ENCODE results near the gene C1QL3.

C1QL3 gene

DNA sequence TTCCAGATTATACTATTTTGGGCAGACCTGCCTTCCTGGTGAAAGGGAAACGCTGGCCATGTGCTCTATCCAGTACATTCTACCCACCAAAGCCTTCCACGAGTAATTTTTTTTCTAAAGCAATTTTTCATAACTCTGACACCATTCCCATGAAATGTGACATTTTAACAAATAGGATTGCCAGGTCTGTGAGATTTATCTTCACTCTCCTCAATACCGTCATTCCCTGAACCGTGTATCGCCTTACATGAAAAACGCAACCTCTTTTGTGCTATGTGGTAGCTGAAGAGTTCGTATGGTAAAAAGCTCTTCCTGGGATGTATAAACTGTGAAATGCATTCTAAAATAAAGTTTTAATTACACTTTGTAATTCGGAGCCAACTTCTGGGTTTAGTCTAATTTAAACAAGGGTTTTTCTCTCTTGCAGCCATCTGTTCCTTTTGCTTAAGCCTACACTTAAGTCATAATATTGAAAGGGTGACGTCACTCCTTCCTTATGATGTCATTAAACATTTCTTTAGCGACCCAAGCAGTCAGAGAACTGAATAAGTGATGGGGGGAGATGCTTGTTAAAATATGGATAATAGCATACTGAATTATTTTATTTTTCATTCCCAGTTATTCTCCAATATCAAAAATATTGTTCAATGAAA is 27.7 kb downstream of the C1QL3 start:
- DNase-seq (ENCODE audit: low read depth, low spot score): no peak

DNA sequence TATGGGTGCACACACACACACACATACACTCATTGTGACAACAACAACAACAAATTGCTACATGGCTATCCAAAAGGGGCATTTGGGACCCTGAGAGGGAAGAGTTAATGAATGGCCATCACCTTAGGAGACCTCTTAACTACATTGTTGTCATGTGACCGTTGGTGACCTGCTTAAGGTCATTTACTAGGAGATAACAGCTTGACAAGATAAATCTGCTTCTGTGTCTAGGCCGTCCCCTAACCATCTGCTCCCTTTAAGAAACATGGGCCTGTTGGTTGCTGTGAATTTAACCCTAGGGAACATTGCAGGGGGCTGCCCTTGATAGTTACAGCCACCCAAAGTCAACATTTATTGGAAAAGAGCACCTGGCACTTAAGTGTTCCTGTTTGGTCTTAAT is 29.7 kb downstream of the C1QL3 start:
- peak; percentile 8 for DNase-seq (ENCODE audit: low read depth, low spot score)

GRCh38 chr10:16490511-16490910 is 31.2 kb downstream of the C1QL3 start:
- DNase-seq (ENCODE audit: low read depth, low spot score): no peak

GRCh38 chr10:16483241-16483917 is 38.3 kb downstream of the C1QL3 start:
- no peak for DNase-seq (ENCODE audit: low read depth, low spot score)

DNA sequence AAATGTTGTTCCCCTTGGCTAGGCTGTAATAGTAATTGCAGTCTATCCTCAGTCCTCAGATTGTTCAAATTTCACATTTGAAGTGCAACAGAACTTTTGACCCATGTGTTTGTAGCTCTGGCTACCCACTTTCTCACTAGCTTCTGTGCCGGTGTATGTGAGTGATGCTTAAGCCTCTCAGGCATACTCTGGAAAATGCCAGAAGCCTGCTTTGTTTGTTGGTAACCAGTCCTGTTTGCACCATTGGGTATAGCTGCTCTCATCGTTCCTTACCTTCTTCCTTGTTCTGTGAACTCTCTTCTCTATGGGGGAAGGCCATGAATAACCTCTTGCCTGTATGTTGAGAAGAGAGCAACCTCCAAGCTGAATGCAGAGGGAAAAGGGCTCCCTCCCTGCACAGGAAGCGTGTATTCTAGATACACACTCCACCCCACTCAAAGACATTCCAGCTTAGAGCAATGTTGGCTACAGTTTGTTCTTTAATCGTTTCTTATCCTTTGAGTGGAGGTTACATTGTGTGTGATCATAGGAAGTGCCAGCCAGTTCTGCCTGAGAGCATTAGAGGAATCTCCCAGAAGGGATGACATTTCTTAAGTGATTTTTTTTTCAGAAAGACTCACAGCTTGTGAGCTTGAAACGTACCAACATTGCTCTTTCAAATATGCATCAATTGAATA is 40.5 kb downstream of the C1QL3 start:
- DNase-seq (ENCODE audit: low read depth, low spot score): no peak

DNA sequence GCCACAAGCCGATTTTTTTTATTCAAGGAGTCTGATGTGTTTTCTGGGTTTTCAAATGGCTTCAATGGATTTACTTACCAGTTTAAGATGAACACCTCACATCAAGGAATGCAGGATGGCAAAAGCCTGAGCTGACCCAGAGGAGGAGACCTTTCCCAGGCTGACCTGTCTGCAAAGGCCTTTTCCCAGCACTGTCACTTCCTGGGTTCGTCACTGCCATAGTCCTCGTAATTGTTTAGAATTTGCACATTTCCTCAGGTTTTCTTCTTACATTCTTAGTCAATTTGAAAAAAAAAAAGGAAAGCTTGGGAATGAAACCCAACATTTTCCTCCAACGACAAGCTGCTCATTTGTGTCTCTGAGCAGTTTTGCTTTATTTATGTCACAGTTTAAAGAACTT is 42.9 kb downstream of the C1QL3 start:
- no peak for DNase-seq (ENCODE audit: low read depth, low spot score)

DNA sequence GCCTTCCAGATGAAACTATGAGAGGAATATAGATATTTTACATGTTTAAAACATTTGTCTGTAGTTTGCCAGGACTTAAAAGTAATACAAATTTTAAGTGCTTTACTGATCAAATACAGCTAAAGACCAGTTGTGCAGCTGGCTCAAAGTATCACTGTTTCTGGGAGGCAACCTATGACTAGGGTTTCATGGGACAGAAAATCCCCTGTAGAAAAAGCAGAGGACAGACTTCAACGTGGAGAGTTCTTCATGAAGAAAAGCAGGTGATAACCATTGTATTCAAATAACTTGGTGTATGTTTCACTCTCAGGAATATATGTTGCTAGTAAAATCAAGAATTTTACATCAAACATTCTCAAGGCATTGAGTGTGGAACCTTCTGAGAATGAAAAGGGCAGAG is 43.9 kb downstream of the C1QL3 start:
- no peak for DNase-seq (ENCODE audit: low read depth, low spot score)

DNA sequence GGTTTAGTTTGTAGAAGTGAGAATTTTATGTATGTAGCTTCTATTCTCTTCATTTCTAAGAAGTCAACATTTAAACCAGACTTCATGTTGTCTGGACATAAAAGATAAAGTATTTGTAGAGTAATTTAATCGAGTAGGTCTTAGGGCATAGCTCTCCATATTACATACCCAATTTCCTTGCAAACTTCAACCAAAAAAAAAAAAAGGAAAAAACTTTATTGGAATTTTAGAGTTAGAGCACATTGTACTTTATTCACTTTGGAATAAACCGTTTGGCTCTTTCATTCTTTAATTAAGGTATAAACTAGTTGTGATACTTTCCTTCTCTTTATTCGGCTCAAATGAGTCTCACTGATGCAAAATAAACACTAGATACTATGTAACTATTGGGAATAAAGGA is 48.9 kb downstream of the C1QL3 start:
- DNase-seq (ENCODE audit: low read depth, low spot score): no peak

- DNase-seq (ENCODE audit: low read depth, low spot score): no peak
These were observed 50.9 kb downstream of the C1QL3 start for GRCh38 chr10:16470747-16471146.

GRCh38 chr10:16466001-16466400 is 55.7 kb downstream of the C1QL3 start:
- no peak for DNase-seq (ENCODE audit: low read depth, low spot score)
